OCI-LY3 (cell line): ENCODE data around the gene MAPK9.

Source experiments
- CTCF ChIP-seq: fragments of 200-600, 300-600 bp; sonication (generic); IDR thresholded peaks from 2 replicates; pipeline ENCODE4 v1.5.1; 2014; ENCODE audit warnings: antibody characterized with exemption, low read length, low read depth
- EZH2phosphoT487 ChIP-seq: fragments of 200-600 bp; shearing (Covaris generic); IDR thresholded peaks from 2 replicates; pipeline ENCODE4 v1.6.1; 2018; ENCODE audit warnings: antibody characterized with exemption, mixed run types, low read depth

GRCh38 chr5:180235846-180236245 is 56.0 kb downstream of the MAPK9 start:
- TF ChIP-seq CTCF (no peak), EZH2phosphoT487 (no peak)
